ENCODE results near the gene SEPTIN11.

Gene SEPTIN11

DNA sequence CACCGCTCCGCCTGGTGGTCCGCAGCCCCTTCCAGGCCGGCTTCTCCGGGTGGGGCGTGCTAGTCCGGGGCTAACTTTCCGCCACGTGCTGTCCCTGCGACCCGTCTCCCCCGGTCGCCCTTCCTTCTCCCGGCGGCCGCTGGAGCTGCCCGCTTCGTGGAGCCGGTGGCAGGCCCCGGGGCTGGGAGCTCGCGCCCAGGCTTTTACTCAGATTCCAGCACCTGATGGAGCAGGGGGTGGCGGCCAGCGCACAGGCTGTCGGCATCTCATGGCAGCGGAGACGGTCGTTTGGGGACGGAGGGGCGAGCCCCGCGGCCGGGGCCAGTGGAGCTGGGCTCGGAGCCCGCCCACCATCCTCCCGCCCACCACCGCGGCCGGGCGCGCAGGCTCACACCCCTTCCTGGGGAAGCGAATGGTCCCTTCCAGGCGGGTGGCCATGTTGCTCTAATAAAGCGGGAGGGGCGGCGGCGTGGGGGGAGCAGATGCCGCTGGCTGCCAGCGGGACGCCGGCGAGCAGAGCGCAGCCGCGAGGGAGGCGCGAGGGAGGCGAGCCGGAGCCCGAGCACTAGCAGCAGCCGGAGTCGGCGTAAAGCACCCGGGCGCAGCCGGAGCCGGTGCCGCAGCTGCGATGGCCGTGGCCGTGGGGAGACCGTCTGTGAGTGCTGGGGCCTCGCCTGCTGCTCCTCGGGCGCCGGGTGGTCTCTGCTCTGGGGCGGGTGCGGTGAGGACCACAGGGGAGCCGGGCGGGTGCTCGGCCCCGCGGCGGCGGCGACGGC is at the start of gene SEPTIN11:
SEPTIN11 (plus strand) TSS at position 477 of the 776 bp plus-strand sequence; CDS start at position 629, 152 bp downstream.
- peak within 1 kb of the TSS; percentile 44 to 94 (median 82) for H3K27ac ChIP-seq
- H3K4me3 ChIP-seq = peak within 1 kb of the TSS; percentile 51 to 93 (median 71)

DNA sequence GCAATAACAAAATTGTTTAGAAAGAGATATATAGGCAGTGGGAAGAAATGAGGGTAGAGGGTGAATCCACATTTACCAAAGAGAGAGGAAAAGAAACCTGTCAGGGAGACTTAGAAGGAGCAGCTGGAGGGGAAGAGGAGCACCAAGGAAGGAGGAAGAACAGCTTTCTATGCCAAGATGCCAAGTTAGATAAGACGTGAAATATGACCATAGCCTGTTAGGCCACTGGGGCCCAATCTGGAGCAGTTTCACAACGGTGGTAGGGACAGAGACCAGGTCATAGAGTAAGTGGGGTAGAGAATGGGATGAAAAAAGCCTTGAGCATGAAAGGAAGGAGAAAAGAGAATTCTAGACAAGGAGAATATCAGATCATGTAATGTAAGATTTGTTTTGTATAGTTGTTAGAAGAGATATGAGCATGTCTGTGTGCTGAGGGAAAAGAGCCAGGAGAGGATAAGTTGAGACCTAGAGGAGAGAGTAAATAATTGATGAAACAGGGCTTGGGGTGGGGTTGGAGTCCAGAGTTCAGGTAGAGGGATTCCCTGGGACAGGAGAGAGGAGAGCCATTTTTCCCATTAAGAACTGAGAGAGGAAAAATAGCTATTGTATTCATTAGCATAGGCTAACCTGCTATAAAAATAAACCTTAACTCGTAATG is 47.2 kb upstream of the SEPTIN11 start:
- H3K4me3 ChIP-seq = no peak overlapping the region
- no peak overlapping the region for H3K27ac ChIP-seq

DNA sequence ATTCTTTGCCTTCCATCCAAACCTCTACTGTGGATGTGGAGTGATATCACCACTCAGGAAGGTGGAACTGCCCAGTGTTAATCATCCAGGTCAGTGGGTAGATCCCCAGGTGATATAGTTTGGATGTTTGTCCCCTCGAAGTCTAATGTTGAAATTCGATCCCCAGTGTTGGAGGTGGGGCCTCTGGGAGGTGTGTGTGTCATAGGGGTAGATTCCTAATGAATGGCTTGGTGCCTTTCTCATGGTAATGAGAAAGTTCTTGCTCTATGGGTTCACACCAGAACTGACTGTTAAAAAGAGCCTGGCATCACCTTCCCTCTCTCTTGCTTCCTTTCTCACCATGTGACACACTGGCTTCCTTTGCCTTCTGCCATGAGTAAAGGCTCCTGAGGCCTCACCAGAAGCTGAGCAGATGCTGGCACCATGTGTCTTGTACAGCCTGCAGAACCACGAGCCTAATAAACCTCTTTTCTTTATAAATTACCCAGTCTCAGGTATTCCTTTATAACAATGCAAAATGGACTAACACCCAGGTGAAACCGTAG is 44.8 kb upstream of the SEPTIN11 start:
- no peak overlapping the region for H3K4me3 ChIP-seq
- no peak overlapping the region for H3K27ac ChIP-seq

DNA sequence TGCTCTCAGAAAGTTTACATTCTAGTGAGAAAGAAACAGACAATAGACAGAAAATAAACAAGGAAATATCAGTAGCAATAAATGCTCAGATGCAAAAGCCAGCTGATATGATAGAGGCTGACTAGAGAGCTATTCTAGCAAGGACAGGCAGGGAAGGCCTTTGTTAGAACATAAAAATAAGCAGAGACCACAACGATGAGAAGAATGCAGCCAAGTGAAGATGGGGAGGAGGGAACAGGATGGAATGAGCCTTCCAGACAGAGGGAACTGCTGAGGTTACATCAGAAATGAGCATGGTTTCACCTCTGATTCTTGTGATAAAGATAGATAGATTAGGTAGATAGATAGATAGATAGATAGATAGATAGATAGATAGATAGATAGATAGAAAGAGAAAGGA is 44.0 kb upstream of the SEPTIN11 start:
- Histone ChIP-seq H3K27ac (no peak overlapping the region), H3K4me3 (no peak overlapping the region)

DNA sequence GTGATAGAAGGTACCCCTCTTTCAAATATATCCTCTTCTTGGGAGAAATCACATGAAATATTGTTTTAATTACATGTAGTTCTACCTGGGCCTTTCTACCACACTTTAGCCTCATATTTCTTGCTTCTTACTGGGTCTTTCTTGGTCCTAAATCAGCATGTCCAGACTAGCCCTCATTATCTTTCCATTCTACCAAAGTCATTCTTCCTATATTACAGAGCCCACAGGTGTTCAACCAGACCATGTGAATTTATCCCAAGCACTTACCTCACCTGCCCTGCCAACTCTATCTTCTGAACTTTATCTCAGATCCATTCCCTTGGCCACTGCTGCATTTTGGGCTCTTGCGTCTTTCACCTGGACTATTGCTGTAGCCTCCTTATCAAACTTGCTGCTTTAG is 39.8 kb upstream of the SEPTIN11 start:
- H3K4me3 ChIP-seq = no peak overlapping the region
- no peak overlapping the region for H3K27ac ChIP-seq

DNA sequence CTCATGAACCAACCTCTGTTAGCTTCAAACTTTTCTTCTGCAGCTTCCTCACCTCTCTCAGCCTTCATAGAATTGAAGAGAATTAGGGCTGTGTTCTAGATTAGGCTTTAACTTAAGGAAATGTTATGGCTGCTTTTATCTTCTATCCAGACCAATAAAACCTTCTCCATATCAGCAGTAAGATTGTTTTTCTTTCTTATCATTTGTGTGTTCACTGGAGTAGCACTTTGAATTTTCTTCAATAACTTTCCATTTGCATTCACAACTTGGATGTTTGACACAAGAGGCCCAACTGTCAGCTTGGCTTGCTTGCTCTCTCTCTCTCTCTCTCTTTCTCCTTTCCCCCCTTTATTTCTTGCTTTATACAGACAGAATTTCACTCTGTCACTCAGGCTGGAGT is 28.8 kb upstream of the SEPTIN11 start:
- Histone ChIP-seq H3K27ac (no peak overlapping the region), H3K4me3 (no peak overlapping the region)

DNA sequence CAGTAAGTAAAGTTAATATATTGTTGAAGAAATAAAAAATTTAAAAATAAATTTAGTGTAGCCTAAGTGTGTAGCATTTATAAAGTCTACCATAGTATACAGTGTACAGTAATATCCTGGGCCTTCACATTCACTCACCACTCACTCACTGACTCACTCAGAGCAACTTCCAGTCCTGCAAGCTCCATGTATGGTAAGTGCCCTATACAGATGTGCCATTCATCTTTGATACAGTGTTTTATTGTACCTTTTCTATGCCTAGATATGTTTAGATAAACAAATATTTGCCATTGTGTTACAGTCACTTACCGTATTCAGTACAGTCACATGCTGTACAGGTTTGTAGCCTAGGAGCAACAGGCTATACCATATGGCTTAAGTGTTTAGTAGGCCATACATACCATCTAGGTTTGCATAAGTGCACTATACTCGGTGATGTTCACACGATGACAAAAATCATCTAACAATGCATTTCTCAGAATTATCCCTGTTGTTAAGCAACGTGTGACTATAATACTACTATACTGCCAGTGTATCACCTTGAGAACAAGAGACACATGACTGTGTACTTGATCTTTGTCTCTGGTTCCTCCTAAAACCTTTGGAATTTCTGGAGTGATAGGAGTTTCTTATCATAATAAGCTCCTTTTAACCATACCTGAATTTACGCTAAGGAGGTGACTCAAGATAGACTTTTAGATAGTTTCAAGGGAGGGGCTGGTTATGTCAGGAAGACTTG is 25.8 kb upstream of the SEPTIN11 start:
- Histone ChIP-seq H3K4me3 (no peak overlapping the region), H3K27ac (no peak overlapping the region)

DNA sequence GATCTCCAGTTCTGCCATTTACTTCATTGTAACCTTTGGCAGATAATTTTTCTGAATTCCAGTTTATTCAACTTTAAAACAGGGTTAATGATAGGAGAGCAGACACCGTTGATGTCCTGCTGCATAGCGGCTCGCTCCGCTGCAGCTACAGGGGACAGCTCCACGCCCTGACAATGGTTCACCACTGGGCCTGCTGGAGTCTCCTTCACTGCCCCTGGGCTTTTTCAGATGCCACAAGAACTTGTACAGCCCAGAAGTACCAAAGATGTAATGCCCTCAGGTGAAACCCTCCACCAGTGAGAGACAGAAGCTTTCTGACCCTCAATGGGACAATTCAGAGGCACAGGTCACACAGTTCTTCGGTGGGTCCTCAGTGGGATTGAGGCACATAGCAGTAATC is 22.7 kb upstream of the SEPTIN11 start:
- Histone ChIP-seq H3K4me3 (no peak overlapping the region), H3K27ac (no peak overlapping the region)

DNA sequence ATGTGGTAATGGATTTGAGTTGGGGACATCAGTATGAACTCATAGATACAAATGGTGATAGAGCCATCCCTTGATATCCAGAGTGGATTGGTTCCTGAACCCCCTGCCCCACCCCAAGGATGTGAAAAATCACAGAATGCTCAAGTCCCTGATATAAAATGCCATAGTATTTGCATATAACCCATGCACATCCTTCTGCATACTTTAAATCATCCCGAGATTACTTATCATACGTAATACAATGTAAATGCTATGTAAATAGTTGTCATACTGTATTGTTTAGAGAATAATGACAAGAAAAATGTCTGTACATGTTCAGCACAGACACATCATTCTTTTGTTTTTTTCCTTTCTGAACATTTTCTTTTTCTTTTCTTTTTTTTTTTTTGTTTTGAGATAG is 18.9 kb upstream of the SEPTIN11 start:
- no peak overlapping the region for H3K27ac ChIP-seq
- H3K4me3 ChIP-seq = no peak overlapping the region

DNA sequence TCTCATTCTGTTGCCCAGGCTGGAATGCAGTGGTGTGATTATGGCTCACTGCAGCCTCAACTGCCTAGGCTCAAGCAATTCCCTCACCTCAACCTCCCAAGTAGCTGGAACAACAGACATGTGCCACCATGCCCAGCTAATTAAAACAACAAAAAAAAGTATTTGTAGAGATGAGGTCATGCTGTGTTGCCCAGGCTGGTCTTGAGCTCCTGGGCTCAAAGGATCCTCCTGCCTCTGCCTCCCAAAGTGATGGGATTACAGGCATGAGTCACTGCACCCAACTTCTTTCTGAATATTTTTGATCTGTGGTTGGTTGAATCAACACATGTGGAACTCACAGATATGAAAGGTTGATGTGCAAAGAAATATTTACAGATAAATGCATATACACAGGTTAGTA is 18.5 kb upstream of the SEPTIN11 start:
- Histone ChIP-seq H3K4me3 (no peak overlapping the region), H3K27ac (no peak overlapping the region)

DNA sequence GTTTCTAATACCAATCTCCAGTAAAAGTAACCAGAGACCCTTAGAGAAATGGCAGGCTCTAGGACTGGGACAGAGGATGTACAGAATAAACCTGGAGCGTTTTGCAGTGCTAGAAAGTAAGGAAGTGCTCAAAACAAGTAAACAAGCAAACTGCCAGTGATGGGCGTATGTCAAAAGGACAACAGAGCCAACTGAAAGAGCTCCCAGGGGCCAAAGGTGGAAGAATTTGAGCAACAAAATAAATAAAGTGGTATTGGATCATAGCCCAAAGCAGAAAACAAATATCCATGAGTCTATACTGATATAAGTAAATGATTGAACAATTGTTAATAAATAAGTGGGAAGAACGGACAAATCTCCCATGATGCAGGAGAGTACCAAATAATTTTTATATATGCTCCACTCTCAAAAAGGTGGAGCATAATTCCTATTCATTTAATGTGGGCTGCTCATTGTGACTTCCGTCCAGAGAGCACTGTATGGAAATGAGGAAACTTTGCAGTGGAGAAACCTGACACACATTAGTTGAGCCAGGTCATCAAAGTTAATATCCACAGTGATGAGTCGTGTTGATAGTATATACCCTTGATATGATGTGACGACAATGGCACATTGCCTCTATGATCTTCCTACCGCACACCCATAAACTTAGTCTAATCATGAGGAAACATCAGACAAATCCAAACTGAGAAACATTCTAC is 17.8 kb upstream of the SEPTIN11 start:
- no peak overlapping the region for H3K27ac ChIP-seq
- no peak overlapping the region for H3K4me3 ChIP-seq

DNA sequence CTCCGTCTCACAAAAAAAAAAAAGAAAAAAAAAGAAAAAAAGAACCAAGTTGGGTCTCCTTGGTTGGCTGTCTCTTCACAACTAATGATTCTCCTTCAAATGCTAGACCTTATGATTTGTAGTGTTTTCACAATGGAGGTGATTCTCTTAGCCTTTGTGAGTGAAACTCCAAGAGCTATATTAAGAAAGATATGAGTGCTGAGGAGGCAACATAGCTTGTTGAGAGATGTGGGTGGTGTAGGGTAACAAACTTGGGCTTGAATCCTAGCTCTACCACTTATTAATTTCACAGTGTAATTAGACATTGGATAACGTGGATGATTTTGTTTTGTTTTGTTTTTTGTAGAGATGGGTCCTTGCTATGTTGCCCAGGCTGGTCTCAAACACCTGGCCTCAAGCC is 10.4 kb upstream of the SEPTIN11 start:
- no peak overlapping the region for H3K27ac ChIP-seq
- H3K4me3 ChIP-seq = no peak overlapping the region

DNA sequence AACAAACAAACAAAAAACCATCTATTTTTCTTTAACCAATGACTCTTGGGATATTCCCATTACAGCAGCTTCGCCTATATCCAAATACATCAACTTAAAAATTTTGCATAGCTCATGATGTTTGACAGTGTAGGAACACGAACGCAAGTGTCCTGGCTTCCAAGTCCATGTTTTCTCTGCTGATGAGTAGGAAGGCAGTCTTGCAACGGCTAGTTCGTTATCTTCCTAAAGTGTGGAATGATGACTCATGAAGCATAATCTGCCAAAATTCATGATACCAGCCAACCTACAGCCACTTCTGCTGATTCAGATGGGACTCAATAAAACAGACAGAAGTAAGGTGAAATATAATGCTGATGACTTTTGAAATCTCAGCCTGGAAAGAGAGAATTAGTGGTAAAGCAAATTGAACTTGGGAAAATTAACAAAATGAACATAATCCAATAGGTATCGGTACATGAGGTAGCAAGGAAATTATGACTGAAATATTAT is 6.4 kb upstream of the SEPTIN11 start:
- H3K27ac ChIP-seq = no peak overlapping the region

DNA sequence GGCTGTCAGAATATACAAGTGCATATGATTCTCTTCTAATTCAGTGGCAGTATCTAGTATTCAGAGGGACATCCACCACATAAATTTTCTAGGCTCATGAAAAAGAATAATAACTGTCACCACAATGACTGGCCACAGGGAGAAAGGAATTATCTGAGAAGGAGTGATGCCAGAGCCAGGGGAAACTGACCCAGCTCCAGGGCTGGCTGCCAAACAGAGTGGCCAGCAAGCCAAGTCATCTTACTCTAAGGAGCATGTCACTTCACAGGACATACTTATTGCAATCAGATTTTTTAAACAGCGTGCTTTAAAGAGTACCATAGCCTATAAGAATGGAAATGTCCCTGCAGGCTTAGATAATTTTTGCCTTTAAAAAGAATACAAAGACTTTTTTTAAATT is 5.8 kb upstream of the SEPTIN11 start:
- Histone ChIP-seq H3K4me3 (no peak overlapping the region), H3K27ac (no peak overlapping the region)

More for the DNA sequence above, 6.4 kb upstream of the SEPTIN11 start:
- H3K4me3 ChIP-seq = no peak overlapping the region

DNA sequence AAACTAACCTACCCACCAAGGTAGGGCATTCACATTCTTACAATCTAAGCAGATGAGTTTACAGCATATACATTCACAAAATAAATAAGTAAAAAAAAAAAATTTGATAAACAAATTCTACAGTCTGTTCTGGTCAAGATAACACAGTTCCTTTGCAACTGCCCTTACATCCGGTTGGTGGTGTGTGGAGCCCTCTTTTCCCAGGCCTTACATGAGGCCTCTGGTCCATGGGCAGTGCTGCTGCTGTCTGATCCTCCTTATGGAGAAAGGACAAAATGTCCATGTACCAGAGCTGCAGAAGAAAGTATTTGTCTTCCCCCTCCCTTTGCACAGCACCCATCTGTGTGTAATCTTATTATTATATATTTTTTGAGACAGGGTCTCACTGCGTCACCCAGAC is 2.2 kb upstream of the SEPTIN11 start:
- Histone ChIP-seq H3K27ac (no peak overlapping the region), H3K4me3 (no peak overlapping the region)

DNA sequence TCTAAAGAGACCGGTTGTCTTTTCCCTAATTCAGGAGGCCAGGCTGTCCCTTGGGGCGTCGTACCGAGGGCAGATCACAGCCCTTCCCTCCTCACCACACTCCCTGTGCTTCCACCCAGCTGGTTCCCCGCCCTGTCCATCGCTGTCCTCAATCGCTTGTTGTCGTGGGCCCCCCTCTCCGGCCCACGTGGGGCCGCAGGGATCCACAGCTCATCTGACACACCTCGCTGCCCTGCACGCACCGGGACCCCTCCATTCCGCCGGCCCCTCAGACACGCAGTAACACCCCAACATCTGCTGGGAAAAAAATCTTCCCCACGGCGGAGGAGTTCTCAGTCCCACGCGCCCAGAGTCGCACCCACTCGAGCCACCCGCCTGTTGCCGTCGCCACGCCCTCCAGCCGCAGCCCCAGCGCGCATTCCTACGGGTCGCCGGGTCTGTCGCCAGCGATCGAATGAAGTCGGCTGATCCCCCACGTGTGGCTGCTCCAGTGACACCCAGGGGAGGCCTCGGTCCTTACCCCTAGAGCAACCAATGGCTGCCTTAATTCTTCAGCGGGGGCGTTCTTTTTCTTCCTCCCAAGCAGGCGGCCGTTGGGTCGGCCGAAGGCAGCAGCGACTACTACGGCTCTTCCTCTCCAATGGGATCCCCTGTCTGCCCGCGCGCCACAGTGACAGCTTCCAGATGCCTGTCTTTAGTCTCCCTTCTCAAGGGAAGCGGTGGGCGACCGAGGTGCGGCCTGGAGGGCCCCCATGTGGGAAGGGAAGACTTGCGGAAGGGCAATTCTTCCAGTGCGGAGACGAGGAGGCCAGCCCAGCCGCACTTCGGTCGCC is 893 bp upstream of the SEPTIN11 start:
- H3K4me3 ChIP-seq = peak overlapping the region; percentile 51 to 93 (median 71)

DNA sequence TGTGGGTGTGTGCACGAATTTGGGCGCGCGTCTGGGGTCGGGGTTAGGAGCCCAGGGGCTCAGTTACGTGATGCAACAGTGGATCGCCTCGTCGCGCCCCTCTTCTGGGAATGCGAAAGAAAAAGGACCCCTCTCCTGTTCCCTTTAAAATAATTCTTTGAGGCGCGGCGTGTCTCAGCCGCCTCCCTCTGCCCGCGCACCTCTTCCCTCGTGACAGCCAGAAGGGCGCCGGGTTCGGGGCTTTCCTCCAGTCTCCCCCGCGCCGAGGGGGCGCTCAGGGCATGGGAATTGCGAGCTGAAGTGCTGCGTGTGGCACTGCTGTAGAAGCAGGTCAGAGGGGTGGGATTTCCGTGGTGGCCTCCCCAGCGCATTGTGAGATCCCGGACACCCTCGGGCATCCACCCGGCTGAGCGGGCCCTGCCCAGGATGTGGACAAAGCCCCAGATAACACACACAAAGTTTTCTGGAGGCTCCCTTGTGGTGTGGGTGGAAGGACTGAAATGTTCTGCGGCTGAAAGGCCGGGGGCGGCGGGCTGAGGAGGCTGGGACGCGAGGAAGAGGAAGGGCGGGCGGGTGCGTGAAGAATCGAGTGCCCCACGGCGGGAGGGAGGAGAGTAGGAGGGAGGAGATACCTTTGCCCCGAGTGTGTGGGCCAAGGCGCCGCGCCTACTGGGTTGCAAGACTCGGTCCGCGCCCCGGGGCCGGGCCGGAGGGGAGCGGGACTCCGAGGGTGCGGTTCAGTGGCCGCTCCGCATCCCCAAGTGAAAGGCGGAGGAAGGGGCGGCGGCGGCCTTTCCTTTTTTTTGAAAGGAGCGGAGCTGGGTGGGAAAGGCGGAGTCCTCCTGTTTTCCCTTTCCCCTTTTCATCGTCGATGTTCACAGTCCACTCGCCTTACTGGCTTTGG is 752 bp downstream of the SEPTIN11 start:
- Histone ChIP-seq H3K27ac (peak overlapping the region; percentile 44 to 94 (median 82)), H3K4me3 (peak overlapping the region; percentile 51 to 93 (median 71))

More for the DNA sequence above, 893 bp upstream of the SEPTIN11 start:
- H3K27ac ChIP-seq = peak overlapping the region in 20 of 21 experiments; percentile 70 to 94 (median 82)

Measured in skin epidermis (tissue), 12 donors.